SH-SY5Y (cell line): ENCODE results near the gene C21orf91.

Source experiments
- GATA2 ChIP-seq: IDR thresholded peaks from 2 replicates; pipeline ENCODE4 v1.6.1; 2011; ENCODE audit warnings: mild to moderate bottlenecking, low read depth, low read length
- GATA3 ChIP-seq: IDR thresholded peaks from 2 replicates; pipeline ENCODE4 v1.6.1; 2011; ENCODE audit warnings: low read depth, mild to moderate bottlenecking, low read length, moderate library complexity

GRCh38 chr21:17798796-17799195 lies 20.4 kb downstream of the C21orf91 start:
- TF ChIP-seq GATA3 = no peak
- no peak for TF ChIP-seq GATA2
